ENCODE data around the gene GCNT1.
"Not testable (repeated sequence)": the region's sequence is repeated elsewhere in the genome, so short reads cannot be mapped to it uniquely, and the experiment has no call there.

Gene GCNT1

GRCh38 chr9:76431601-76432000, 27.4 kb upstream of the GCNT1 start:
- Histone ChIP-seq H4K20me1 (ENCODE audit: insufficient read depth, low read length, poor library complexity, severe bottlenecking) (no peaks in the 10 kb centered on the region), H2AFZ (ENCODE audit: low read length) (no peak overlapping the region), H3F3A (ENCODE audit: low read depth) (no peaks in the 10 kb centered on the region), H3K27me3 (ENCODE audit: insufficient read depth, low read length, poor library complexity, severe bottlenecking) (no peaks in the 10 kb centered on the region), H3K9me2 (replicated peaks; ENCODE audit: low read depth, low read length) (no peaks in the 10 kb centered on the region), H3K79me2 (ENCODE audit: insufficient read depth, low read length) (no peaks in the 10 kb centered on the region), H3K4me3 (ENCODE audit: low read length, poor library complexity, severe bottlenecking) (no peak overlapping the region), H3K4me1 (ENCODE audit: insufficient read depth, low read length, poor library complexity, severe bottlenecking) (no peaks in the 10 kb centered on the region), H3K9ac (ENCODE audit: low read depth, low read length, poor library complexity, severe bottlenecking) (no peak overlapping the region), H3K9me3 (ENCODE audit: insufficient read depth, low read depth, low read length) (no peaks in the 10 kb centered on the region), H3K36me3 (ENCODE audit: insufficient read depth, low read length) (no peaks in the 10 kb centered on the region), H3K4me2 (ENCODE audit: low read depth, low read length, poor library complexity, severe bottlenecking) (no peak overlapping the region)
- no peak for TF ChIP-seq EZH2phosphoT487 (IDR thresholded peaks at IDR 0.05; ENCODE audit: borderline replicate concordance)
- TF ChIP-seq, protein P1, sequence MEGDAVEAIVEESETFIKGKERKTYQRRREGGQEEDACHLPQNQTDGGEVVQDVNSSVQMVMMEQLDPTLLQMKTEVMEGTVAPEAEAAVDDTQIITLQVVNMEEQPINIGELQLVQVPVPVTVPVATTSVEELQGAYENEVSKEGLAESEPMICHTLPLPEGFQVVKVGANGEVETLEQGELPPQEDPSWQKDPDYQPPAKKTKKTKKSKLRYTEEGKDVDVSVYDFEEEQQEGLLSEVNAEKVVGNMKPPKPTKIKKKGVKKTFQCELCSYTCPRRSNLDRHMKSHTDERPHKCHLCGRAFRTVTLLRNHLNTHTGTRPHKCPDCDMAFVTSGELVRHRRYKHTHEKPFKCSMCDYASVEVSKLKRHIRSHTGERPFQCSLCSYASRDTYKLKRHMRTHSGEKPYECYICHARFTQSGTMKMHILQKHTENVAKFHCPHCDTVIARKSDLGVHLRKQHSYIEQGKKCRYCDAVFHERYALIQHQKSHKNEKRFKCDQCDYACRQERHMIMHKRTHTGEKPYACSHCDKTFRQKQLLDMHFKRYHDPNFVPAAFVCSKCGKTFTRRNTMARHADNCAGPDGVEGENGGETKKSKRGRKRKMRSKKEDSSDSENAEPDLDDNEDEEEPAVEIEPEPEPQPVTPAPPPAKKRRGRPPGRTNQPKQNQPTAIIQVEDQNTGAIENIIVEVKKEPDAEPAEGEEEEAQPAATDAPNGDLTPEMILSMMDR (conservative IDR thresholded peaks at IDR 0.05; ENCODE audit: low read length), result no peak

DNA sequence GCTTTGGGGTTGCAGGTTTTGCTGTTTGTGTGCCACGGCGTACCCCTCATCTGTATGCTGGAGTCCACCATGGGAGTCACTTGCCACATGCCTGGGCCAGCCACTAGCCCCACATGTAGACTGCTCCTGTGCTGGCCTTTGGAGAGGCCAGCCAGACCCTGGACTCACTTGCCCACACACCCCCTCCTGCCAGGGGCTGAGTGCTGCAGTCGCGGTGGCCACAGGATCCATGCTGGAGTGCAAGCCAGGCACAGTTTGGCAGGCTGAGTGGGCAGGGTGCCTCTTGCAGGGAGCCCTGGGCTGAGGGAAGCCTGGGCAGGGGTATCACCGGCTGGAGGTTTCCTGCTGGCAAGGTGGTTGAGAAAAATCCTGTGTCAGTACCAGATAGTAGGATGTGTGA, 25.6 kb upstream of the GCNT1 start:
- Histone ChIP-seq H3K4me2 (ENCODE audit: low read depth, low read length, poor library complexity, severe bottlenecking) (no peak overlapping the region), H3K9ac (ENCODE audit: low read depth, low read length, poor library complexity, severe bottlenecking) (no peak overlapping the region)

DNA sequence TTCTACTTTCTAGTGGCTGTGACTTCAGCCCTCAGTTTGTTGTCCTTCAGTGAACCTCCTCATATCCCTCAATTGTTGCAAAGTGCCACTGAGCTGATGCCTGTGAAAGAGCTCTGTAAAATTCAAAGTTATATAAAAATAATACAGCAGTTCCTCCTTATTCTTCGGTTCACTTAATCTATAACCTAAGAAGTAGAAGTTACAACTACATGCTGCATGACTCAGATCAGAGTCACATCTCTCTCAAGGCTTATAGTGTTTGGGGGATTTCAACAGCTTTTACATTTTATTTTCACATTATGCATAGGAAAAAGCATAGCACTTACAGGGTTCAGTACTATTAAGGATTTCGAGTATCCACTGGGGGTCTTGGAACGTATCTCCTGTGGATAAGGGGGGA, 25.1 kb upstream of the GCNT1 start:
- no peaks in the 10 kb centered on the region for H3K9me2 ChIP-seq (replicated peaks; ENCODE audit: low read depth, low read length)
- H3K9me3 ChIP-seq (ENCODE audit: insufficient read depth, low read depth, low read length), result no peaks in the 10 kb centered on the region
- no peaks in the 10 kb centered on the region for H3K4me1 ChIP-seq (ENCODE audit: insufficient read depth, low read length, poor library complexity, severe bottlenecking)
- H3K79me2 ChIP-seq (ENCODE audit: insufficient read depth, low read length), result no peaks in the 10 kb centered on the region
- H3K4me3 ChIP-seq (ENCODE audit: low read length, poor library complexity, severe bottlenecking), result no peak overlapping the region
- no peak overlapping the region for H3K9ac ChIP-seq (ENCODE audit: low read depth, low read length, poor library complexity, severe bottlenecking)
- no peak overlapping the region for H3K4me2 ChIP-seq (ENCODE audit: low read depth, low read length, poor library complexity, severe bottlenecking)
- TF ChIP-seq, protein P1 (conservative IDR thresholded peaks at IDR 0.05; ENCODE audit: low read length), result no peak
- TF ChIP-seq EZH2phosphoT487 (IDR thresholded peaks at IDR 0.05; ENCODE audit: borderline replicate concordance), result no peak
- H3K36me3 ChIP-seq (ENCODE audit: insufficient read depth, low read length), result no peaks in the 10 kb centered on the region
- no peaks in the 10 kb centered on the region for H4K20me1 ChIP-seq (ENCODE audit: insufficient read depth, low read length, poor library complexity, severe bottlenecking)
- H3K27me3 ChIP-seq (ENCODE audit: insufficient read depth, low read length, poor library complexity, severe bottlenecking), result no peaks in the 10 kb centered on the region
- H3F3A ChIP-seq (ENCODE audit: low read depth), result no peaks in the 10 kb centered on the region
- H2AFZ ChIP-seq (ENCODE audit: low read length), result no peak overlapping the region

More for the DNA sequence above, 25.6 kb upstream of the GCNT1 start:
- Histone ChIP-seq H3K79me2 (ENCODE audit: insufficient read depth, low read length) (no peaks in the 10 kb centered on the region), H3K36me3 (ENCODE audit: insufficient read depth, low read length) (no peaks in the 10 kb centered on the region), H2AFZ (ENCODE audit: low read length) (no peak overlapping the region), H3K9me2 (replicated peaks; ENCODE audit: low read depth, low read length) (no peaks in the 10 kb centered on the region), H3K4me1 (ENCODE audit: insufficient read depth, low read length, poor library complexity, severe bottlenecking) (no peaks in the 10 kb centered on the region), H3K4me3 (ENCODE audit: low read length, poor library complexity, severe bottlenecking) (no peak overlapping the region), H3F3A (ENCODE audit: low read depth) (no peaks in the 10 kb centered on the region), H4K20me1 (ENCODE audit: insufficient read depth, low read length, poor library complexity, severe bottlenecking) (no peaks in the 10 kb centered on the region), H3K27me3 (ENCODE audit: insufficient read depth, low read length, poor library complexity, severe bottlenecking) (no peaks in the 10 kb centered on the region), H3K9me3 (ENCODE audit: insufficient read depth, low read depth, low read length) (no peaks in the 10 kb centered on the region)
- no peak for TF ChIP-seq EZH2phosphoT487 (IDR thresholded peaks at IDR 0.05; ENCODE audit: borderline replicate concordance)
- TF ChIP-seq, protein P1 (conservative IDR thresholded peaks at IDR 0.05; ENCODE audit: low read length), result no peak

GRCh38 chr9:76434897-76435296, 24.1 kb upstream of the GCNT1 start:
- not testable (repeated sequence) for H3K9me3 ChIP-seq (ENCODE audit: insufficient read depth, low read depth, low read length); H2AFZ ChIP-seq (ENCODE audit: low read length); H3K4me2 ChIP-seq (ENCODE audit: low read depth, low read length, poor library complexity, severe bottlenecking); H3K4me1 ChIP-seq (ENCODE audit: insufficient read depth, low read length, poor library complexity, severe bottlenecking); H3K9me2 ChIP-seq (replicated peaks; ENCODE audit: low read depth, low read length); H3K4me3 ChIP-seq (ENCODE audit: low read length, poor library complexity, severe bottlenecking); H3K9ac ChIP-seq (ENCODE audit: low read depth, low read length, poor library complexity, severe bottlenecking); H4K20me1 ChIP-seq (ENCODE audit: insufficient read depth, low read length, poor library complexity, severe bottlenecking); H3K36me3 ChIP-seq (ENCODE audit: insufficient read depth, low read length); H3F3A ChIP-seq (ENCODE audit: low read depth); H3K79me2 ChIP-seq (ENCODE audit: insufficient read depth, low read length); H3K27me3 ChIP-seq (ENCODE audit: insufficient read depth, low read length, poor library complexity, severe bottlenecking)

- H3K4me2 ChIP-seq (ENCODE audit: low read depth, low read length, poor library complexity, severe bottlenecking); H3K27me3 ChIP-seq (ENCODE audit: insufficient read depth, low read length, poor library complexity, severe bottlenecking); H3K9me2 ChIP-seq (replicated peaks; ENCODE audit: low read depth, low read length); H2AFZ ChIP-seq (ENCODE audit: low read length); H3F3A ChIP-seq (ENCODE audit: low read depth); H3K9me3 ChIP-seq (ENCODE audit: insufficient read depth, low read depth, low read length); H3K36me3 ChIP-seq (ENCODE audit: insufficient read depth, low read length); H3K4me3 ChIP-seq (ENCODE audit: low read length, poor library complexity, severe bottlenecking); H3K79me2 ChIP-seq (ENCODE audit: insufficient read depth, low read length); H3K4me1 ChIP-seq (ENCODE audit: insufficient read depth, low read length, poor library complexity, severe bottlenecking); H3K9ac ChIP-seq (ENCODE audit: low read depth, low read length, poor library complexity, severe bottlenecking); H4K20me1 ChIP-seq (ENCODE audit: insufficient read depth, low read length, poor library complexity, severe bottlenecking): not testable (repeated sequence)
Measured at GRCh38 chr9:76437017-76437699, 21.8 kb upstream of the GCNT1 start.
